GM04503 (cell line): Measurements from ENCODE around the gene NIFK.
A peak's percentile ranks its signal among the peaks of the same experiment; 100 is the strongest.
"Not testable (repeated sequence)": the region's sequence is repeated elsewhere in the genome, so short reads cannot be mapped to it uniquely, and the experiment has no call there.

Experiments used
- DNase-seq: peaks from one replicate; pipeline ENCODE4 v3.0.0-alpha.2; 2012; ENCODE audit warnings: low read depth

Gene NIFK

DNA sequence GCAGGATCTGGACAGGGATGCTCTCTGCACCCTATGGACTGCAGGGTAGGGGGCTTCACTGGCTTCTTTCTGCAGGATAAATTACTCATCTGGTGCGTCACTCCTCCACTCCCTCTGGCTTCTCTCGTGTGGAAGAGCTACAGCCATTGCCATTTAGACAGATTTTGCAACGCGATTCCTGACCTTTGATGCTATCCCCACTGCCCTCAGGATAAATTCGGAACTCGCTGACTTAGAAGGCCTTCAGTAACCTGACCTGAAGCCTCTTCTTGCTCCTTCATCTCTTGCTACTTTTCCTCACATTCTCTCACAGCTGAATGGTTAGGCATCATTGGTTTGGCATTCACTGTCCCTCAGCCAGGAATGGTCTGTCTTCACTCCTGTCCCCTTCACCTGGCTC lies 5.3 kb downstream of the NIFK start:
- no peak for DNase-seq

DNA sequence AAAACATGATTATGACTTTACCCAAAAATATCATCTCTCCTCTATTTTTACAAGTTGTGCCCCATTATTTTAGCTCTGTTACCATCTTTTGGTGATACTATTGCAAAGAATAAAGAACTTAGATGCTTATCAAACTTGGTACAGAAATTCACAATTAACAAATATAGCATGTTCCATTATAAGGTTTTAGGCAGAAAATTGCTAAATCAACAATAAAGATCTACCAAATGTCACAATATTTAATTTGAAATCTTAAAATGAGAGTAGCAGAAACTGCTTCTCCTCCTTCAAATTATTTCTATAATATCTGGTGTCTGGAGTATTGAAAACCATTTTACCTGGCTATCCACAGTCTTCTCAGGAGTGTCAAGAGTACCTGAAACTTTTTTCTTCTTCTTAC lies 8.7 kb downstream of the NIFK start:
- DNase-seq = no peak

DNA sequence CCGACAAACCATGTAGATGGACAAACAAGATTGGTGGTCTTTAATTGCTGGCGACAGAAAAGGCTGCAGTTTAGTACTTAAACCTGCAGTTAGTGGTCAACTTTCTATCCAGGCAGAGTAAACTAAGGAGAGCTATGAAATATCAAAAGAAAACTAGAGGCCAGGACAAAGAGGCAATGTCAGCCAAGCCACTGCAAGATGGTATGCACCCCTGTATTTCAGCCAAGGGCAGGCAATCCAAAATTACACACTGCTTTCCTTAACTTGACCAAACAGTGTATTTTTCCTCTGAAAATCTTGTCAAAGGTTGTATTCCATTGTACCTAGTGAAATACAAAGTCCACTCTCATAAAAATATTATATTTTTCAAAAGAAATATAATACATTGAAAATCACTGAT lies 9.3 kb downstream of the NIFK start:
- no peak for DNase-seq

DNA sequence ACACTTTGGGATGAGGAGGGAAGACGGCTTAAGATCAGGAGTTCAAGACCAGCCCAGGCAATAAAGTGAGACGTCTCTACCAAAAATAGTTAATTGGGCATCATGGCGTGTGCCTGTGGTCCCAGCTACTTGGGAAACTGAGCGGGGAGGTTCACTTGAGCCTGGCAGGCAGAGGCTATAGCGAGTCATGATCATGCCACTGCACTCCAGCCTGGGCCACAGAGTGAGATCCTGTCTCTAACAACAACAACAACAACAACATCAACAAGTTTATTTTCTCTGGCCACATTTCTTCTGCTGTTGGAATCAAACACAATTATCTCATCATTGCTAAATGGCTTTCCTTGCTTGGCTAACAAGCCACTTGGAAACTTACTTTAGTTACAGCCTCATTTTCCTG lies 13.4 kb downstream of the NIFK start:
- no peak for DNase-seq

DNA sequence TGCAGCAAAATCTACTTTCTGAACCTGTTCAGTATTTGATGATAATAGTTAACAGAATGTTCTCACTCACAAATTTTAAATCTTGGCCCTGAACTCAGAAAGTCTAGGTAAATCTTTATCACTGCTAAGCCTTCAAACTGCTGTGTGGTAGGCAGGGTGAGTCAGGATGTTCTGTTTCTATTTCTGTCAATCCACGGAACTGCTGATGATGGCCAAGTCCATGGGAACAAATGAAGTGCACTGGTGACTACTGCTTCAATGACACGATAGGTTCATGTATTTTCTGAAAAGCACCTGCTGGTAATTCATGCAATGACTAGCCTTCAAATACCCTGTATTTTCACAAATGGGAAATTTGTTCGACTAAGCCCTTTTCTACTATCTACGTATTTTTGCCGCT lies 14.2 kb downstream of the NIFK start:
- DNase-seq = peak; percentile 35

DNA sequence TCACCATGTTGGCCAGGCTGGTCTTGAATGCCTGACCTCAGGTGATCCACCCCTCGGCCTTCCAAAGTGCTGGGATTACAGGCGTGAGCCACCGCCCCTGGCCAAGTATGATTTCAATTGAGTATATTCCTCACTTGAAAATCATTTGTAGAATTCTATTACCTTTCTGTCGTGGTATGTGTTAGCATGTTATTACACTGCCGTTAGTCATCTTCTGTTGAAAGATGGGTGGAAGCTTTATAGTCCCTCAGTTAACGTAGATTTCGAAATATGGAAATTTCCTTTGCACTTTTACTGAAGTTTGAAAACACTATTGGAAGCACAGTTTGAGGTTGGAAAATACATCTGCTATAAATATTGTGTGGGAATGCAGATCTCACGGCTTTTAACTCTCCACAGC lies 14.7 kb downstream of the NIFK start:
- peak; percentile 88 for DNase-seq

DNA sequence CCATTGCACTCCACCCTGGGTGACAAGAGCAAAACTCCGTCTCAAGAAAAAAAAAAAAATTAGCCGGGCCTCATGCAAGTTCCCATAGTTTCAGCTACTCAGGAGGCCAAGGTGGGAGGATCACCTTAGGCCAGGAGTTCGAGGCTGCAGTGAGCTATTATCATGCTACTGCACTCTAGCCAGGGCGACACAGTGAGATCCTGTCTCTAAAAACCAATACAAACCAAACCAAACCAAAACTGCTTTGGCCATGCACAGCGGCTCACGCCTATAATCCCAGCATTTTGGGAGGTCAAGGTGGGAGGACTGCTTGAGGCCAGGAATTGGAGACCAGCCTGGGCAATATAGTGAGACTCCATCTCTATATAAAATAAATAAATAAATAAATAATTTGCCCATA lies 19.1 kb downstream of the NIFK start:
- no peak for DNase-seq

DNA sequence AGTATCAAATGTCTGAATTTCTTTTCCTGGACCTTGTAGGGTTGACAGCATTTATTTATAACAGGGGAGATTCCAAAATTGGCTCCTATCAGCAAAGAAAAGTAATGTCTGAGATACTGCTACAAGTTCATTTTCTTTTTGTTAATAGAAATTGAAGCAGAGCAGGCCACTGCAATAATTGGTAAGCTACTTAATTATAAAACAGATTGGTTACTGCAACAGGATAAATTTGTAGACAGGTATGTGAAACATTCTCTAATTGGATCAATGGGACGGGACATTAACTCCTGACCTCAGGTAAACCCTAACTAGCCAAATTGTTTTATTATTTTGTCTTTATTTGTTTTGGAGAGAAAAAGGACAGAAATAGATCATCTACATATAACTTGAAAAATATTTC lies 20.5 kb downstream of the NIFK start:
- no peak for DNase-seq

DNA sequence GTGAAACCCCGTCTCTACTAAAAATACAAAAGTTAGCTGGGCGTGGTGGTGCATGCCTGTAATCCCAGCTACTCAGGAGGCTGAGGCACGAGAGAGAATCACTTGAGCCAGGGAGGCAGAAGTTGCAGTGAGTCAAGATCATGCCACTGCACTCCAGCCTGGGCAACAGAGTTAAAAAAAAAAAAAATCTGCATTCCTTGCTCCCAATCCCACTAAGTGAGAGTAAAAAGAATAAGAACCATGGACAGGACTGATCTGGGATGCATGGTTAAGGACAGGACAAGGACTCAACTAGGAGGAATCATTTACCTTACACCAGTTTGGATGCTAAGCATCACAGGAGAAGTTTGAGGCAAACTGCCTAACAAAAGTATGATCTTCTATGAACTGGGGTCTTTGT lies 25.2 kb downstream of the NIFK start:
- DNase-seq = not testable (repeated sequence)

DNA sequence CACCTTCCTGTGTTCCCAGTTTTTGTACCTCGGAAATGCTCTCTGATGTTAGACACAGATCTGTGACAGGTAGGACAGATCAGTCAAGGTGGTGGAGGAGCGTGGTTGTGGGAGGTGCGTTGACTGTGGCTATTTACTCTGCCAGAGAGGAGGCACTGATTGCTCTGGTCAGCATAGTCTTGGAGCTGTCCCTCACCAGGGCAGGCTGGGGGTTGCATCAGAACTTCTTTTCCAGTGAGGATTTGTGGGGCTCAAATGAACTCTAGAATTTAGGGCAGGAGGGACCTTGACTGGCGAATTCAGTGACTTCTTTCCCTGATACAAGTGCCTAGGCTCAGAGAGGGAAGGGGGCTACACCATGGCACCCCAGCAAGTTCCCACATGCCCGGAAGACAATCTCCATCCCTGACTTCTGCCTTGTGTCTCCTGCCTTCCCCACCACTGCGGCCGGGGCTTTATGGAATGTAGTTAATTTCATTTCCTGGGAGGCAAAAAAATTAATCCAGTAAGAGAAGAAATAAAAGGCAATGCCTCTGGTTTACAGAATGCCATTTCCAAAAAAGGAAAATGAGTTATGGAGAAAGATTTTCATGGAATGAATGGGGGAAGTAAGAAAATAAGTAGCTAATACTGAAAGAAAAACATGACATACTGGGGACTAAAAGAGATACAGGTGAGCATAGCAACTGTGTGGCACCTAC lies 26.1 kb downstream of the NIFK start:
- DNase-seq = no peak

DNA sequence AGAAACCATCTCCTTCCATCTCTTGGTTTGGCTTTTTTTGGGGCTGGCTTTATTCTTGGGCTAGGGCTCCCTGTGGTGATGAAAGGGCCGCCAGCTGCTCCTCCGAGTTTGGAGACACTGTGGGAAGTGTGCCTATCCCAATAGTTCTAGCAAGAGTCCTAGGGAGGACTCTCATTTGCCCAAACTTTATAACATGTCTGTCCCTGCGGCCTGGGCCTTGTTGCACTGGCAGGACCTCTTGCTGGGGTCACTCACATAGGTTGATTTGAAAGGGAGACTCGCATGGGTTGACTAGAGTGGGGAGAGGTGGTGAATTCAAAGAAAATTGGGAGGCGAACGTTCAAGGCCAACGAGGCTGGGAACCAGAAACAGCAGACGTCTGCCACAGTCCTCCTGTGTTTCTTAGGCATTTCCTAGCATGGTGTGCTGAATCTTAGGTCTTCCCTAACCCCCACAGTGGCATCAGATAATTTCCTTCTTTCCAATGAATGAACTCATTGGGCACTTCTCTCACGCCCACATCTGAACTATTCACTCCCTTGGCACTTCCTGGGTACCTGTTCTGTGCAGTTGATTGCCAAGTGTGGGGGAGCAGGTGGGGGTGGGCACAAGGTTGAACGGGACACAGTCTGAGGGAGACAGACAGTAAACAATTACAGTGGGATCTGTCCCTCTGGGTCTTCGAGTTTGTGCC lies 26.8 kb downstream of the NIFK start:
- DNase-seq = no peak

DNA sequence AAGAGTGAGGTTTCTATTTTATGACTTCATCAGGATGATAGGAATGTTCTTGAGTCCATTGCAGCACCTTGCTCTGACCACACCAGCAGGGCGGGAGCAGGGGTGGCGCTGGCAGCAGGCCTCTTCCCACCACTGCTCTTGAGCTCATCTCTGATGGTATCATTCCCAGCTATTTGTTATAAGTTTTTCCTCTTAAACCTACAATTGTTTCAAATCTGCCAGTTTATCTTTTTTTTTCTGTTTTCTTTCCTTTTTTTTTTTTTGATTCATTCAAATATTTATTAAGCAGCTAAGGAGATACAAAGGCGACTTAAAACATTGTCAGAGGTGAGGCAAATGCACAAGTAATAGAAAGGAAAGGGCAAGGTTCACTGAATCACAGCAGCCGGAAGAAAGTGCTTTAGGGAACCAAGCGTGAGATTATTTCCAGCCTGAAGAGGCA lies 28.7 kb downstream of the NIFK start:
- DNase-seq = no peak

DNA sequence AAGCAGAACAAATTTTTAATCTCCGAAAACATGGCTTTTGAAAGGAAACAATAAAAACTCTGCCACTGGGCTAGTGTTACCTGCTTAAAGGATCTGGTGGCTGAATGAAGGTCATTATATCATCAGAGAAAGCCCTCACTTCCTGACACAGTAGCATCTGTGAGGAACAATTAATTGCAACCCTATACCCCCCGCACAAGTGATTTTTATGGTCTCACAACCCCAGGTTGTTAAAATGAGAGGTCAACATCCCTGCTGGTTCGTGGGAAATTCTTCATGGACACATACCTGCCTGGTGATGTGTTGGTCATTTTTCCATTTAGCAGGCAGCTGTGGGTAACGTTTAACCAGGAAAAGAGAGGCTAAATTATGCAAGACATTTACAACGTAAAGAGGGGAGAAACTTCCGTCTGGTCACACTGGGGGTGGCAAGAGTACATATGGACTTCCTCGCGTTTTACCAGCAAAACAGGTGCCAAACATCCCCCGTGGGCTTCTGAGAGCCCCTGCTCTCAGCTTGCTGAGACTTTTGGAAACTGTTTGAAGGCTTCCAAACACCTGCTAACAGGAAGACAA lies 29.2 kb downstream of the NIFK start:
- no peak for DNase-seq

DNA sequence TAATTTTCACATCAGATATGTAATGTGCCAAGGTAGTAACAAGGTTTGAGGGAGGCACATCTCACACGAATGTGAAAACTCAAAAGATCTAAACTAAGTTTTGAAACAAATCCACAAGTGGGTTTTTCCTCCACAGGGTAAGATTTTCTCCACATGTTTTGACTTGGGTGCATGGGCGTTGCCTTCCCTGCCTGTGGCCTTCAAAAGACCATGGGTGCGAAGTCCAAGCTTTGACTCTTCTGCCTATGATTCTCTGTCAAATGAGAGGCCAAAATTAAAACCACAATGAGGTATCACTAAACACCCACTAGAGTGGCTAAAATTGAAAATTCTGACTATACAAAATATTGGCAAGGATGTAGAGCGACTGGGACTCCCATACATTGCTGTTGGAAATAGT lies 30.7 kb downstream of the NIFK start:
- no peak for DNase-seq

DNA sequence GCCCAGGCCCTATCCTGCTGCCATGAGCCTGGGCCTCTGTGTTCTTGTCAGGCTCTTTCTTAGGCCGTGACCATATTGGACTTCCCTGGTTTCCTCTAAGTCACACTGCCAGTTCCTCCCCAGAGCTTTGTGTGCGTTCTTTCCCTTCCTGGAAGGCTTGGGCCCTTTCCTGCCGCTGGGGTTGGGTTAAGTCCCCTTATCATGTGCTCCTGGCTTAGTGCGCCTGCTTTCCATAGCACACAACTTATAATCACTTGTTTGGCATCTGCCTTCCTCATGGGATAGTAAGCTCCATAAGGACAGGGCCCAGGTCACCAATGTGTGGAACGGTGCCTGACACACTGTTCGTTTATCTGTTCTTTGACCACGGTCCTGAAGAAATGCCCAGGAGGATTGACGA lies 31.3 kb downstream of the NIFK start:
- no peak for DNase-seq

DNA sequence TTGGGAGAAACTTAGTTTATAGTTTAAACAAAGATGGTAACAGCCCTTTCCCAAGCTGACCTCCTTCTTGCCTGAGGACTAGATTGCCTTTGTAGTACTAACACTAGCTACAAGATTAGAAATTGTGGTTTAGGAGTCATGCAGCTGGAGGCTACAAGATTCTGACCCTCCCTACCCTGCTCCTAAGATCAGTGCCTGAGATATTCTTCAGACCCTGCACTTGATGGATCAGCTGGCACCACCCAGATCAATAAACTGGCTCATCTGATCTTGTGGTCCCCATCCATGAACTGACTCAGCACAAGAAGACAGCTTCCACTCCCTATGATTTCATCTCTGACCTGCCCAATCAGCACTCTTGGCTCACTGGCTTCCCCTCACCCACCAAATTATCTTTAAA lies 34.9 kb downstream of the NIFK start:
- not testable (repeated sequence) for DNase-seq

DNA sequence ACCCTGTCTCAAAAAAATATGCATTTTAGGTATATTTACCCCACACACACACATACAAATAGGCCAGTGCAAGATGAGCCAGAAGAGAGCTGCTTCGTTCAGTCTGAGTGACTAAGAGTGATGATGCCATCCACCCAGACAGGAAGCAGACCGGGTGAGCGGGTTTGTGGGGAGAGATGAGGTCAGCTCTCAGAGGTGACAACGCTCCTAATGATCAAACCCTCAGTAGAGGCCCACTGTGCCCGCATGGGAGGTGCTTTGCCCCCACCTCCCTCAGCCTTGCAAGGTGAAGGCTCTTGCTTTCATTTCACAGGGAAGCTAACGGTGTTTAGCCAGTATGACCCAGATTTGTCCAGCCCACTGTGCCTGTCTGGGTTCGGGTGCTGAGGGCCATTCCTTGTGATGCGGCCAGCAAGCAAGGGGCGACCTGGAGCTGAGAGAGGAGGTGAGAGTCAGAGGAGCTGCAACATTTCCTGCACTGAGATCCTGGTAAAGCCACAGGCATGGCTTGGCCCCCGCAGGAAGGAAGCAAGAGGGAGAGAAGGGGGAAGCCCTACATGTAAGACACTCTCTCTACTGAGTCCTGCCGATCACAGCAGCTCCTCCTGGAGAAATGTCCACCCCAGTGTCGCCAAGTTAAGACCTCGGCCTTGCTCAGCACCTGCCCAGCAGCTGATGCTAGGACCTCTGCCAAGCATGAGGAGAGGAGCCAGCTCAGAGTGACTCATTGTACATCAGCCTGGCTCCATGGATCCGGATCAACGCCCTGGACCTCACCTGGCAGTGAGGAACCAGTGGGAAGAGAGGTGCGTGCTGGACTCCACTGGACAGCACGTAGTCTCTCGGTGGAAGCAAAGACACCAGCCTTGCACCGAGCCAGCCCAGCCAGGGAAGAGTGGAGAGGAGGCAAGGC lies 37.0 kb downstream of the NIFK start:
- DNase-seq = peak; percentile 37

DNA sequence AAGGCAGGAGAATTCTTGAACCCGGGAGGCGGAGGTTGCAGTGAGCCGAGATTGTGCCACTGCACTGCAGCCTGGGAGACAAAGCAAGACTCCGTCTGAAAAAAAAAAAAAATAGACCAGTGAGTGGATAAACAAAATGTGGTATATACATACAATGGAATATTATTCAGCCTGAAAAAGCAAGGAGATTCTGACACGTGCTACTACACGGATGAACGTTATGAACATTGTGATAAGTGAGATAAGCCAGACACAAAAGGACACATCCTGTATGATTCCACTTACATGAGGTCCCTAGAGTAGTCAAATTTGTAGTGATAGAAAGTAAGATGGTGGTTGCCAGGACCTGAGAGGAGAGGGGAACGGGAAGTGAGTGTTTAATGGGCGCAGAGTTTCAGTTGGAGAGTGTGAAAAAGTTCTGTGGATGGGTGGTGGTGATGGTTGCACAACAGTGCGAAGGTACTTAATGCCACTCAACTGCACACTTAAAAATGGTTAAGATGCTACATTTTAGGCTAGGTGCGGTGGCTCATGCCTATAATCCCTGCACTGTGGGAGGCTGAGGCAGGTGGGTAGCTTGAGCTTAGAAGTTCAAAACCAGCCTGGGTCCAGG lies 38.3 kb downstream of the NIFK start:
- no peak for DNase-seq

DNA sequence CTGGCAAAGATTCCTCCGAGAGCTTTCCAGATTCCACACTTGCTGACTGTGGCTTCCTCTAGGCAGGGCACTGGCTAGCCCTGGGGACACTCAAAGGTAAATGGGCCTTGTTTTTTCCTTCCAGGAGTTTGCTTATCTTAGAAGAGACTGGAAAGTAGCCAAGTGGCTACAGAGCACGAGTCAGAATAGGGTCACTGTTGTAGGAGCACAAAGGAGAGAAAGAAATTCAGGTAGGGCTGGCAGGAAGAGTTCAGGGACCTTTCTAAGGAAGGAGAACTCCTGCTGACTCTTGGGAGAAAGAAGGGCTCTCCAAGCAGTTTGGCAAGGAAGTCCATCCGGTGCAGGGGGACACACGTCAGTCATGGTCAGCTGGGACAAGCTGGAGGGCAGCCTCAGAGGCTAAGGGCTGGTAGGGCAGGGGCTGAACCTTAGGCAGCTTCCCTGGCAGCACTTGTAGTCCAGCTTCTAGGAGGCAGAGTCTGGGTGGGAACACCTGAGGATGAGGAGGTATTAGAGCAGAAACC lies 39.5 kb downstream of the NIFK start:
- no peak for DNase-seq

DNA sequence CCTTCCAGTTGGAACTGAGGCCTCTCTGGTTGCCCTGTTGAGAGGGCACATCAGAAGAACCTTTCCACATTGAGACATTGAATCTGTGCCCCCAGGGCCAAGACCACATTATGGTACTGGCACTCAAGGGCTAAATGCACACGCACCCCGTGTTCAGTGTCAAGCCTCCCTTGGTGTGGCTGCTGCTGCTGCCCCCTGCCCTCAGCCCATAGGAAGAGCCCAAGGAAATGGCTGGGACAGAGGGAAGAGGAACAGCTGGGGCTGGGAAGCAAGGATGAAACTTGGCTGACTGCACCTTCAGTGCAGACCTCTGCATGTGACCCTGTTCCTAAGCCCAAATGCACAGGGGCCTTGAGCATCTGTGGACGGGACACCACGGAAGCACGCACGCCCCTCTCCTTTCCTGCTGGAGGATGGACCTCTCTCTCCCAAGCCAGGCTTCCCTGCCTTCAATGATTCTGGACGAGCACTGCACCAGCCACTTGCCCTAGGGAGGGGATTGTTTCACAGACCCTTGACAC lies 40.2 kb downstream of the NIFK start:
- DNase-seq = no peak

DNA sequence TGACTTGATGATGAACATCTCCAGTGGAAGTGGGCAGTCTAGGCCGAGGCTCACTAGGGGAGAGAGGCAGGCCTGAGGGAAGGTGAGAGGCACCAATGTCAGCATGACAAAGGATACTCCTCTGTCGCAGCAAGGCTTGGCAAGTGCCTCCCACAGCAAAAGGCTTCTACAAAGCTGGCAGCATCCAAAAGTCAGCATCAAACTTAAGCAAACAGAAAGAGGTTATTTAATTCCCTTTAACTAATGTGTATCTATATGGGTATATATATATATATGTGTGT lies 41.6 kb downstream of the NIFK start:
- DNase-seq = no peak
